Measurements from ENCODE around the gene AFG1L.

DNA sequence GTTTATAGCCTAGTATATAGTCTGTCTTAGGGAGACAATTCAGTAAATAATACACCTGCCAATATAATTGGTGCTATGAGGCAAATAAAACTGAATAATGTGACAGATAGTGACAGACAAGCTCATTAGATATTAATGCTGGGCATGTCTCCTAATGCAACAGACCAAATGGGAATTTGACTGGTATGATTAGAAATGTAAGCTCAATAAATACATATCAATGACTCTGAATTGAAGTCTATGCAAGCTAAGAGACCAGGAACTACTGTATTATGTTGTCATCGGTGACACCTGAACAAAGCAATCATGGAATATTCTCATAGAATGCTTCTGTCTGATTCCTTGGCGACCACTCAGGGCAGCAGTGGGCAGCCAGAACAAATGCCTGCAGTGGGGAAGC is 31.5 kb upstream of the AFG1L start:
- TF ChIP-seq POLR2A (IDR thresholded peaks at IDR 0.05; ENCODE audit: low read depth, low read length) = no peak
- TF ChIP-seq POLR2AphosphoS5 (IDR thresholded peaks at IDR 0.05; ENCODE audit: low read depth, low read length) = no peak
- TF ChIP-seq SPI1 (IDR thresholded peaks at IDR 0.05; ENCODE audit: low read depth, low read length) = no peak
- no peak for TF ChIP-seq TAF1 (IDR thresholded peaks at IDR 0.05; ENCODE audit: low read depth, low read length)

Data from GM12891 (cell line).